H1 (cell line): ENCODE measurements around the gene ZMAT5. TPM values are rescaled to one million over a fixed set of nuclear protein-coding genes. Genes with fewer than 3 reads are reported as not detected.

Experiments
- CTCF ChIA-PET: fragments of 300-600 bp; sonication (Branson Sonifier 250); formaldehyde crosslinking; loops from one replicate; lab custom pipeline; 2021; ENCODE audit not compliant: partially characterized antibody; lab: Charles Lee
- POLR2A ChIA-PET: fragments of 300-600 bp; sonication (Branson Sonifier 250); formaldehyde crosslinking; loops from one replicate; lab custom pipeline; 2021; ENCODE audit warnings: inconsistent platforms; ENCODE audit not compliant: partially characterized antibody; lab: Charles Lee
- DNase-seq, 2 experiments: peaks; one replicate each; pipeline versions ENCODE4 v3.0.0 to v3.0.0-alpha.2; 2010 to 2022; ENCODE audit warnings: low spot score in 2 of 2, low read depth in 1 of 2, mixed read lengths in 1 of 2
- FAIRE-seq: peaks from 2 replicates; lab custom pipeline; 2011; peaks lifted over from hg19 to GRCh38; lab: Jason Lieb, UNC
- H2AFZ ChIP-seq: 2 replicates; pipeline ENCODE4 v1.8.1; 2012; ENCODE audit warnings: low read length, inconsistent platforms
- H2AK5ac ChIP-seq: 2 replicates; pipeline ENCODE4 v1.6.1; 2013; ENCODE audit warnings: low read depth, low read length
- H2BK120ac ChIP-seq: replicated peaks from 2 replicates; pipeline ENCODE3; 2013; ENCODE audit warnings: low read depth, low read length, inconsistent platforms
- H2BK12ac ChIP-seq: 2 replicates; pipeline ENCODE4 v1.6.1; 2013; ENCODE audit warnings: low read depth, low read length
- H2BK15ac ChIP-seq: 2 replicates; pipeline ENCODE4 v1.6.1; 2013; ENCODE audit warnings: low read length
- H2BK20ac ChIP-seq: 2 replicates; pipeline ENCODE4 v1.6.1; 2013; ENCODE audit warnings: low read length
- H2BK5ac ChIP-seq: 2 replicates; pipeline ENCODE4 v1.6.1; 2013; ENCODE audit warnings: low read depth, low read length
- H3K14ac ChIP-seq: 2 replicates; pipeline ENCODE4 v1.6.1; 2013; ENCODE audit warnings: inconsistent platforms; ENCODE audit not compliant: insufficient read length
- H3K18ac ChIP-seq: 2 replicates; pipeline ENCODE4 v1.6.1; 2013; ENCODE audit warnings: low read length; ENCODE audit errors: extremely low read depth
- H3K23ac ChIP-seq: 2 replicates; pipeline ENCODE4 v1.6.1; 2013; ENCODE audit warnings: inconsistent platforms; ENCODE audit not compliant: insufficient read length
- H3K23me2 ChIP-seq: 2 replicates; pipeline ENCODE4 v1.6.1; 2013; ENCODE audit warnings: low read depth, low read length
- H3K27ac ChIP-seq: 2 replicates; pipeline ENCODE4 v1.6.1; 2011; ENCODE audit warnings: low read depth, low read length, inconsistent platforms
- H3K27me3 ChIP-seq, 4 experiments: replicated peaks in 1 of 4; 1 replicate in 1 of 4; 2 replicates in 3 of 4; pipeline versions ENCODE4 v1.6.1 to v1.8.1; 2011 to 2013; ENCODE audit warnings: low read length in 3 of 4, mild to moderate bottlenecking in 3 of 4, inconsistent platforms in 2 of 4, mixed read lengths in 2 of 4, moderate library complexity in 1 of 4; ENCODE audit not compliant: control insufficient read depth in 3 of 4, insufficient read depth in 3 of 4; ENCODE audit errors: extremely low read depth in 1 of 4
- H3K36me3 ChIP-seq, 4 experiments: 2 replicates each; pipeline versions ENCODE4 v1.6.1 to v1.8.1; 2011 to 2013; ENCODE audit warnings: mild to moderate bottlenecking in 4 of 4, low read length in 3 of 4, moderate library complexity in 2 of 4, control low read depth in 1 of 4, inconsistent platforms in 1 of 4; ENCODE audit not compliant: insufficient read depth in 4 of 4, control insufficient read depth in 2 of 4
- H3K4ac ChIP-seq: replicated peaks from 2 replicates; pipeline ENCODE3; 2013; ENCODE audit warnings: low read length, low read depth, mixed read lengths, inconsistent platforms; ENCODE audit not compliant: insufficient read length
- H3K4me1 ChIP-seq, 4 experiments: replicated peaks in 1 of 4; 1 replicate in 1 of 4; 2 replicates in 3 of 4; pipeline versions ENCODE4 v1.6.1 to v1.8.1; 2011 to 2013; ENCODE audit warnings: low read length in 3 of 4, inconsistent platforms in 2 of 4, mixed read lengths in 1 of 4; ENCODE audit not compliant: insufficient read depth in 4 of 4, control insufficient read depth in 3 of 4
- H3K4me2 ChIP-seq, 2 experiments: 2 replicates each; pipeline versions ENCODE4 v1.6.1 to v1.8.1; 2011 to 2013; ENCODE audit warnings: low read depth in 2 of 2, low read length in 2 of 2, control low read depth in 1 of 2, inconsistent platforms in 1 of 2, mild to moderate bottlenecking in 1 of 2; ENCODE audit not compliant: insufficient read depth in 1 of 2
- H3K4me3 ChIP-seq, 4 experiments: fragments of 200-600, 300-600 bp in 1 of 4; sonication (generic), shearing (Covaris generic), sonication (Bioruptor Twin) in 1 of 4; 2 replicates each; pipeline versions ENCODE4 v1.5.1 to v1.8.1; 2011 to 2016; ENCODE audit warnings: low read length in 4 of 4, low read depth in 3 of 4, control low read depth in 2 of 4, inconsistent platforms in 2 of 4, mild to moderate bottlenecking in 2 of 4, mixed read lengths in 1 of 4, moderate library complexity in 1 of 4; ENCODE audit not compliant: insufficient read depth in 2 of 4; ENCODE audit errors: extremely low read depth in 1 of 4
- H3K56ac ChIP-seq: replicated peaks from 2 replicates; pipeline ENCODE3; 2013; ENCODE audit warnings: low read depth, mild to moderate bottlenecking, mixed read lengths, low read length, inconsistent platforms; ENCODE audit not compliant: insufficient read length
- H3K79me1 ChIP-seq: 2 replicates; pipeline ENCODE4 v1.6.1; 2013; ENCODE audit warnings: low read depth, low read length, control low read depth
- H3K79me2 ChIP-seq, 2 experiments: 2 replicates each; pipeline versions ENCODE4 v1.6.1 to v1.8.1; 2012 to 2013; ENCODE audit warnings: low read length in 2 of 2, mild to moderate bottlenecking in 2 of 2, inconsistent platforms in 1 of 2; ENCODE audit not compliant: insufficient read depth in 2 of 2, control insufficient read depth in 1 of 2
- H3K9ac ChIP-seq, 4 experiments: replicated peaks in 1 of 4; 1 replicate in 1 of 4; 2 replicates in 3 of 4; pipeline versions ENCODE4 v1.6.1 to v1.8.1; 2011 to 2013; ENCODE audit warnings: low read depth in 3 of 4, low read length in 3 of 4, control low read depth in 2 of 4, mild to moderate bottlenecking in 2 of 4, moderate library complexity in 2 of 4, inconsistent platforms in 1 of 4; ENCODE audit errors: extremely low read depth in 1 of 4
- H3K9me3 ChIP-seq, 2 experiments: 2 replicates each; pipeline versions ENCODE4 v1.6.1 to v1.8.1; 2012 to 2013; ENCODE audit warnings: mild to moderate bottlenecking in 2 of 2, moderate library complexity in 2 of 2, control low read depth in 1 of 2, inconsistent platforms in 1 of 2, low read depth in 1 of 2, low read length in 1 of 2, mixed read lengths in 1 of 2; ENCODE audit not compliant: insufficient read depth in 2 of 2
- H4K20me1 ChIP-seq, 2 experiments: replicated peaks in 1 of 2; 2 replicates each; pipeline versions ENCODE3 to v1.8.1; 2011 to 2013; ENCODE audit warnings: inconsistent platforms in 2 of 2, low read length in 2 of 2, mild to moderate bottlenecking in 1 of 2; ENCODE audit not compliant: insufficient read depth in 2 of 2, control insufficient read depth in 1 of 2
- H4K5ac ChIP-seq: 2 replicates; pipeline ENCODE4 v1.6.1; 2013; ENCODE audit warnings: low read length, low read depth, mixed read lengths, inconsistent platforms; ENCODE audit not compliant: insufficient read length
- H4K8ac ChIP-seq: 2 replicates; pipeline ENCODE4 v1.8.0; 2013; ENCODE audit warnings: mild to moderate bottlenecking, moderate library complexity, low read length, inconsistent platforms; ENCODE audit not compliant: insufficient read depth; ENCODE audit errors: extremely low read depth
- H4K91ac ChIP-seq: replicated peaks from 2 replicates; pipeline ENCODE3; 2013; ENCODE audit warnings: low read length, mixed read lengths, inconsistent platforms; ENCODE audit not compliant: insufficient read length
- CEBPB ChIP-seq: IDR thresholded peaks from 2 replicates; pipeline ENCODE4 v1.6.1; 2012; ENCODE audit warnings: low read depth, low read length
- PHF8 ChIP-seq: fragments of 200-600 bp; sonication (generic); conservative IDR thresholded peaks from 2 replicates; pipeline ENCODE4 v1.7.1; 2012; ENCODE audit warnings: low read depth, mild to moderate bottlenecking, inconsistent platforms, low read length, moderate library complexity
- RFX5 ChIP-seq: IDR thresholded peaks from 2 replicates; pipeline ENCODE4 v1.6.1; 2011; ENCODE audit warnings: low read depth, low read length, improper control_type of control experiment, borderline replicate concordance
- YY1 ChIP-seq: IDR thresholded peaks from 2 replicates; pipeline ENCODE4 v1.6.1; 2011; ENCODE audit warnings: low read depth, mild to moderate bottlenecking, low read length
- WGBS, 2 experiments: shearing (Covaris generic) in 1 of 2; methylation state at CpG; one replicate each; pipeline versions ENCODE4 v1.1.6 to v1.1.7; 2013 to 2015; ENCODE audit warnings: low lambda C conversion rate in 2 of 2, mixed read lengths in 2 of 2, inconsistent platforms in 1 of 2, low coverage in 1 of 2, missing lambda C conversion rate in 1 of 2; ENCODE audit not compliant: insufficient replicate concordance in 2 of 2, insufficient coverage in 1 of 2, insufficient read length in 1 of 2; ENCODE audit errors: extremely low coverage in 1 of 2, missing lambda C conversion rate in 1 of 2; 5-methylcytosine and 5-hydroxymethylcytosine counted together
- polyA plus RNA-seq, 7 experiments: library from polyadenylated mRNA; depleted of rRNA in 3 of 7; stranded (reverse) in 5 of 7; unstranded in 2 of 7; fragments of >200 nt in 5 of 7; fragments of 200-250 nt in 2 of 7; gene quantifications; 1 replicate in 5 of 7; 2 replicates in 1 of 7; 4 replicates in 1 of 7; pipeline versions ENCODE4 v1.2.1 to v1.2.3, GENCODE V29; 2011 to 2013; ENCODE audit warnings: missing spikeins in 2 of 7, mixed read lengths in 2 of 7
- total RNA-seq: library from RNA; stranded (reverse); fragmentation: NEBNext Ultra II Directional; extraction: Animal tissue kit (Norgen Biotek cat#: 25700); gene quantifications from 2 replicates; pipeline ENCODE4 v1.2.1, GENCODE V29; 2021

The ZMAT5 gene
- total and polyA plus RNA-seq, 2 of the 8 experiments (the other 6 are each of a cell fraction or from before 2014, with no cell fraction given) = 14.0 to 38.3 TPM

- DNase-seq = no peak
- Histone ChIP-seq H3K4me3 (no peak overlapping the region), H2BK5ac (no peak overlapping the region), H3K23ac (no peak overlapping the region), H4K20me1 (peaks cover under 1 to 3% of the 10 kb centered on the region in 2 experiments), H3K4me1 (no peaks in the 10 kb centered on the region), H3K9ac (no peak overlapping the region), H3K27ac (no peak overlapping the region), H2AFZ (no peak overlapping the region), H3K36me3 (peaks cover 3 to 35% (median 21%) of the 10 kb centered on the region in 4 experiments; a peak in 7 of 8 replicates), H3K79me2 (no peaks in the 10 kb centered on the region), H4K5ac (no peak overlapping the region), H3K79me1 (no peaks in the 10 kb centered on the region), H2BK12ac (no peak overlapping the region), H2AK5ac (no peak overlapping the region), H3K9me3 (no peaks in the 10 kb centered on the region), H4K91ac (no peak overlapping the region), H3K18ac (no peak overlapping the region), H3K4me2 (no peak overlapping the region), H3K56ac (no peak overlapping the region), H3K14ac (no peak overlapping the region), H2BK20ac (no peak overlapping the region), H3K4ac (no peak overlapping the region), H4K8ac (no peak overlapping the region), H3K23me2 (no peaks in the 10 kb centered on the region), H2BK120ac (no peak overlapping the region), H3K27me3 (no peaks in the 10 kb centered on the region), H2BK15ac (no peak overlapping the region)
- 94% methylated on average over 4 of the region's 6 CpGs; no CpG with 5 or more reads in 1 of the 2 experiments for WGBS, 2 experiments
- no peak for FAIRE-seq
- ChIA-PET POLR2A (interaction anchor here (0.6 kb wide), 1 partner anchor 13 kb away, joined by 5 read pairs; no protein-coding TSS in a partner anchor), CTCF (interaction anchor here (1.3 to 2.0 kb wide), 6 partner anchors 10 to 189 kb away, joined by 3 to 14 read pairs (median 4); no protein-coding TSS in a partner anchor)
- TF ChIP-seq CEBPB (no peak), PHF8 (no peak), YY1 (no peak), RFX5 (no peak)
Observed at GRCh38 chr22:29816539-29816938, 49.7 kb upstream of the ZMAT5 start.
